Aorta (tissue), 5 donors: ENCODE data around the gene ADAM12. TPM values are rescaled to one million over a fixed set of nuclear protein-coding genes. Genes with fewer than 3 reads are reported as not detected.

Experiments used
- ATAC-seq: fragments of 200-7000 bp; cut with Tn5 transposase; one replicate; pipeline ENCODE4 v1.9.1; 2022; ENCODE audit warnings: moderate library complexity; ENCODE audit not compliant: low FRiP score
- DNase-seq, 2 donors: peaks; one replicate each; pipeline ENCODE4 v3.0.0-alpha.2; 2020
- H3K27ac ChIP-seq, 2 donors: one replicate each; pipeline ENCODE4 v1.5.1; 2013; ENCODE audit warnings: low read length in 2 of 2, mild to moderate bottlenecking in 2 of 2, moderate library complexity in 2 of 2, control low read depth in 1 of 2, inconsistent platforms in 1 of 2, low read depth in 1 of 2
- H3K27me3 ChIP-seq, 2 donors: one replicate each; pipeline ENCODE4 v1.6.1; 2013; ENCODE audit warnings: control low read depth in 1 of 2, low read length in 1 of 2, mild to moderate bottlenecking in 1 of 2, moderate library complexity in 1 of 2; ENCODE audit not compliant: insufficient read depth in 2 of 2, control insufficient read depth in 1 of 2
- H3K36me3 ChIP-seq, 2 donors: one replicate each; pipeline ENCODE4 v1.6.1; 2013; ENCODE audit warnings: control low read depth in 1 of 2, low read length in 1 of 2, mild to moderate bottlenecking in 1 of 2; ENCODE audit not compliant: insufficient read depth in 2 of 2, control insufficient read depth in 1 of 2
- H3K4me1 ChIP-seq, 2 donors: one replicate each; pipeline ENCODE4 v1.6.1; 2013; ENCODE audit warnings: low read length in 2 of 2, control low read depth in 1 of 2, mild to moderate bottlenecking in 1 of 2, moderate library complexity in 1 of 2; ENCODE audit not compliant: insufficient read depth in 2 of 2, control insufficient read depth in 1 of 2
- H3K4me3 ChIP-seq, 2 donors: one replicate each; pipeline ENCODE4 v1.5.1; 2013; ENCODE audit warnings: low read length in 2 of 2, control low read depth in 1 of 2, mild to moderate bottlenecking in 1 of 2
- H3K9me3 ChIP-seq: one replicate; pipeline ENCODE4 v1.6.1; 2013; ENCODE audit warnings: mild to moderate bottlenecking, low read length; ENCODE audit not compliant: control insufficient read depth
- WGBS, 2 donors: extraction: QIAGEN DNeasy Blood & Tissue Kit; methylation state at CpG; one replicate each; pipeline ENCODE4 v1.1.7; 2013; 5-methylcytosine and 5-hydroxymethylcytosine counted together
- intact Hi-C, 2 donors: fragments of 100-400 bp; cut with DNase I; formaldehyde crosslinking; loops; one replicate each; pipeline versions ENCODE4 v1.14.2 to v1.15.0; 2022
- polyA plus RNA-seq, 2 donors: library from polyadenylated mRNA; stranded (reverse); fragments of 200-250 nt; gene quantifications; one replicate each; pipeline ENCODE4 v1.2.3, GENCODE V29; 2013
- total RNA-seq, 2 donors: library from RNA; stranded (reverse); fragmentation: NEBNext Ultra II Directional; extraction: Animal tissue kit (Norgen Biotek cat#: 25700); gene quantifications; one replicate each; pipeline ENCODE4 v1.2.1, GENCODE V29; 2021
- donor health status: healthy with polysubstance abuse.
- donor health status: Bipolar disorder and iron deficiency.
- donor health status: DM: no; HTN: no; CAD: no.
- donor health status: DM: no; HTN: no; CAD: no.
- donor health status: DM: yes; HTN: yes; CAD: no.

ADAM12 gene
- total and polyA plus RNA-seq, 4 donors = 0.13 to 9.4 (median 5.5) TPM; not detected in 1

DNA sequence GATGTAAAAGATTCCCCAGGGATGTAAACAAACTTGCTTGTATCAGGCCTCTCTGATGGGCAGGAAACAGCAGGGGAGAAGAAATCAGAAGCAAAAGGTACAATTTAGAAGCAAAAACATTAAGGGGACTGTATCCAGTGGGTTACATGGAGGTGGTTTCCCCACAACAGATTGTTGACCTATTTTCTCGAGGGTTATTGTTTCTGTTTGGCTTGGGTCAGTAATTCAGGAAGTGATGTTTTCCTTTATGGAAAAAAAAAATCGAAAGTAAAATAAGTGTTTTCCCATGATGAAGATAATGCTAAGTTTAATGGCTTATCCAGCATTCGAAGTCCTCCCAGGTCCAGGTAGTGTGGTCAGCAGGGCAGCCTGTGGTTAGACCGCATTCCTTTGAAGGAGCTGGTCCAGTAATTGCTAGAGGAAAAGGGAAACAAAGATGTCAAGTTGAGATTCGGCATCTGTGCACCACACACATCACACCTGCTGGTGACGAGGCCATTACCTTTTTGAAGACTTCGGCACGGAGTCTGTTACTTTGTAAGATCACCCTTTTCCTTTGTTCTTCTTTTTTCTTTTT lies 37.3 kb upstream of the ADAM12 start:
- no peaks in the 10 kb centered on the region for H3K36me3 ChIP-seq
- no peak overlapping the region for H3K27ac ChIP-seq
- intact Hi-C loops = no loop called here
- no peak overlapping the region for H3K4me3 ChIP-seq
- peaks cover 2% of the 10 kb centered on the region for H3K9me3 ChIP-seq
- 76 to 77% methylated on average over 8 of the region's 8 CpGs for WGBS, 2 donors
- H3K27me3 ChIP-seq = no peaks in the 10 kb centered on the region
- no peak for DNase-seq
- H3K4me1 ChIP-seq = no peaks in the 10 kb centered on the region
- no peak for ATAC-seq

DNA sequence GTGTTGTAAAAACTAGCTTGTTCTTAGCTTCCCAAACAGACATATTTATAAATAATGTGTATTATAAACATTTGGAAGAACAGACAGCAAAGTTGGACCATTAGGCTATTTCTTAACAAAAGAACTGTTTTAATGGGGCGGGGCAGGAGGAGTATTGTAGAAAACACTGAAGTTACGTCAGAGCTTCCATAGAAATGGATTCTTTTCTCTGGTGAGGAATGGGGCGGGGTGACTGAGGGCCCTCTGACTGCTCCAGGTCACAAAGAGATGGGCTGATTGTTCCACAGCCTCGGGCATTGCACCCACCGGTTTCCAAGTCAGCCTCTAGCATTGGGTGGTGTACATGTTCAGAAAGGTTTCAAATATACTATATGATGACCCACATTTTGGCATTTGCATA lies 36.8 kb upstream of the ADAM12 start:
- DNase-seq (no peak), ATAC-seq (no peak)
- Histone ChIP-seq H3K27ac (no peak overlapping the region), H3K9me3 (peaks cover 2% of the 10 kb centered on the region), H3K4me1 (no peaks in the 10 kb centered on the region), H3K4me3 (no peak overlapping the region), H3K36me3 (no peaks in the 10 kb centered on the region), H3K27me3 (no peaks in the 10 kb centered on the region)
- WGBS, 2 donors = 86% methylated on average over 5 of the region's 5 CpGs
- intact Hi-C loops = no loop called here

DNA sequence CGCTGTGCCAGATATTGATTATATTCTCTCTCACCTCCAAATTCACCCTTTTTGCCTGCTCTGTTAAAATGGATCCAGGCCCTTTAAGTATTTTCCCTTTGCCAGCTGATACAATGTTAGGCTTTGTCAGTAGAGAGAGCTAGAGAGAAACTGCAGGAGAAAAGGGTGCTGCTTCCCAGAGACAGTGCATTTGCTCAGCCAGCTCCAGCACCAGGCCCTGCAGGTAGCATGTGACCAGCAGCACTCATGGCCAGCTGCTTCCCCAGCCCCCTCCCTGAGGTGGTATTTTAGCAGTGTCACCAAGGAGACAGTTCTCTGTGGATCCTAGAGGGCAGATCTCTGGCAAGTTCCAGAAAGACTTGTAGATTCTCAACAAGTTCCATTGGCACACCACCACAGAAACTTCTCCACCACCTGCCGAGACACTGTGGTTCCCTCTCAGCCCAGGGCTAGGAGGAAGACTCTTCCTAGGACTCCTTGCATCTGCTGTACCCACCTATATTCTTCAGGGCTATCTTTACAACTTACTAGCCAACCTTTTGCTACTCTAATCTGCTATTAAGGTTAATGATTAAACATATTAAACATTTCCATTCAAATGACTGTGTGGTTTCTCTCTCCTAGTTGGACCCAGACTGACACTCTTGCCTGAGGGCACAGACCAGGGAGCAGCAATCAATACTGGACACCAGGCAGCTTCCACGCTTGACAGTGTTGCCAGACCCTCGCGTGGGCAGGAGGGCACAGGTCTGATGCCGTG lies 35.6 kb upstream of the ADAM12 start:
- 82 to 92% methylated on average over 6 of the region's 6 CpGs for WGBS, 2 donors
- Histone ChIP-seq H3K36me3 (no peaks in the 10 kb centered on the region), H3K4me3 (no peak overlapping the region), H3K27me3 (no peaks in the 10 kb centered on the region), H3K27ac (no peak overlapping the region), H3K9me3 (peaks cover 4% of the 10 kb centered on the region), H3K4me1 (no peaks in the 10 kb centered on the region)
- no peak for DNase-seq
- intact Hi-C loops = no loop called here
- ATAC-seq = no peak

DNA sequence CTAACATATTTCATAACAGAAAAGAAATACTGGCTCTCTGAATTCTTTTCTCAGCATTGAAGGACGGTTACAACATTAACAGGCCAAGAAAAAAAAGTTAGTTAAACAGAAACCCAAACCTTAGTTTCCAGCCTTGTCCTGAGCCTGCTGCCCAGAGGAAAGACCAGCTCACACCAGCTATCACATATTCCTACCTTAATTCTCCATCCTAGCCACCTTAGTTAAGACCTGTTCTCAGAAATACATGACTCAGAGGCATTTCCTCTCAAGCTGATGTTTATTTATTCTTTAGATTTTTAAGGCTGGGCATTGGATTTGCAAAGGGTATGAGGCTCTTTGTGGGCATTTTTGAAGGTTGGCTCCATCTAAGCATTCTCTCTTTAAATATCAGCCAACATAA lies 34.3 kb upstream of the ADAM12 start:
- no peaks in the 10 kb centered on the region for H3K27me3 ChIP-seq
- no peaks in the 10 kb centered on the region for H3K4me1 ChIP-seq
- H3K27ac ChIP-seq = no peak overlapping the region
- ATAC-seq = no peak
- no peaks in the 10 kb centered on the region for H3K36me3 ChIP-seq
- no peak for DNase-seq
- intact Hi-C loops = no loop called here
- no peak overlapping the region for H3K4me3 ChIP-seq
- WGBS, 2 donors = 10 to 17% methylated on average over 1 of the region's 1 CpG
- peaks cover 5% of the 10 kb centered on the region for H3K9me3 ChIP-seq

DNA sequence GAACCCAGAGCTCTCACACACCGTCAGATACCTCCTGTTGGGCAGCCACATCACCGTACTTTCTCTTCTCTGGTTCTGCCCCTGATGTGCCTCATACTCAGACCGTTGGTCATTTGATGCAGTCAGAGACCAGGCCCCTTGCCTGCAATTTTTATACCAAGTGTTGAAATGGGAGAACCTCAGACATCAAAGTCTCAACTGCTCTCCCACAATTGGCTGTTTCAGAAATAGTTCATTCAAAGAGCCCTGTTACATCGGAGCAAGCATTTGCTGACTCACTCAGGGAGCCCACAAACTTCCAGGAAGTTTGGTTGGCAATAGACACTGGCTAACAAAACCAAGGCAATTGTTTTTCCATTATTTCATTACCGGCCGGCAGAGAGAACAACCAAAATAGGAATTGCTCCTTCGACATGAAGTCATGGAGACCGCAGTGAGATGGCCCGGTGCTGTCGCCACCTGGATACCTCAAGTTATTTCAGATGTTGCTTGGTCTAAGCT lies 33.5 kb upstream of the ADAM12 start:
- Histone ChIP-seq H3K27ac (no peak overlapping the region), H3K4me3 (no peak overlapping the region), H3K27me3 (no peaks in the 10 kb centered on the region), H3K4me1 (no peaks in the 10 kb centered on the region), H3K9me3 (peaks cover 5% of the 10 kb centered on the region), H3K36me3 (no peaks in the 10 kb centered on the region)
- intact Hi-C loops = no loop called here
- WGBS, 2 donors = 29 to 32% methylated on average over 10 of the region's 10 CpGs
- DNase-seq (no peak), ATAC-seq (peak; percentile 51)

DNA sequence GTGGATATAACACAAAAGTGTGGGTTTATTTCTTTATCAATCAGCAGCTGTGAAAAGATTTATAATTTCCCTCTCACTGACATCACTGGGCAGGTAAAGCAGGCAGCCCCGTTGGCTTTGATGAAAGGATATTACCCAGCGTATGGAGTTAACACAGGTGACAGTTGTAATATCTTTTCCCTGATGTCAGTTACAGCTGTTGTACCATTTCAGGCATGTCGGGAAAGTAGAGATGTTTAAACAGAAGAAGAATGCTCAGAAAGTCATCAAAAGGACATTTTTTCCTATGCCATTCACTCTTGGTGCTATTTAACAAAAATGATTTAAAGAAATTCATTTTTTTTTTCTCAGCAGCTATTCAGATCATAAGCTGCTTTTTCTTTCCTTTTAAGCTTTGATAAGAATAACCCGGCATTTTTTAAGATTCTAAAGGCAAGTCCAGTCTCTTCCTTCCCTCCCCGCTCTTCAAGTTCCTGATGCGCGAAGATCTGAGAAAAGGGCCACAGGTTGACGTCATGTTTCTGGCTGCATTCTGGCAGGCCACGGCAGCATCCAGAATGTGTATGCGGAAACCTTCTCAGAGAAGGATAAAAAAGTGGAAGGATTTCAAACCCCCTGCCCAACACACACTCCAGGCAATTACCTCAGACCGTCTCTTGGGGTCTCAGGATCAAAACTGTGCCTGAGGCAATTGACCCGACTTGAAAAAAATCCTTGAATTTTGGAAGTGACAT lies 32.5 kb upstream of the ADAM12 start:
- no peak for ATAC-seq

DNA sequence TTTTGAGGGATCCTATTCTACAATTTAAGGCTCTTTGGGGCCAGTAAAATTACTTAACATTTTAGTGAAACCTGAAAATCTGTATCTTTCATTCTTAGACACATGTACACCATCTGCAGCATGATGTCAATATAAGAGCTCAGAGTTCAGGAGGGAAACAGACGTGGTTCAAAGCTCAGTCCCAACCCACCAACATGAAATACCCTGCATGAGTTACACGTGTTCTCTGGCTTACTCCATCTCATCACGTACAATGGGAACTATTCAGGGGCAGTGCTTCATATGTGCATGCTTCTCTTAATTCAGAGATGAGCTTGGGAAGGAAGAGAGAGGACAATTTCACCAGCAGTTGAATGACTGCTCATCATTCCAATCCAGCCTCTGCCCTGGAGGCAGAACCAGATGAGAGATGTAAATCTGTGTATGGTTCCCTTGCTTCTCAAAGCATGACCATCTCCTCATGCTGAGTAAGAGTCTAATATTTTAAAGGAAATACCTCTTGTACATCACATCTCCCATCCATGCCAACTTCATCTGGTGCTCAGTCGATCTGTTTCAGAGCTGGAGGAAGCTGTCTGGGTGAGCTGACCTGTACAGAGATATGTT lies 29.0 kb upstream of the ADAM12 start:
- no peak overlapping the region for H3K27ac ChIP-seq
- WGBS, 2 donors = 75 to 77% methylated on average over 4 of the region's 4 CpGs
- H3K4me1 ChIP-seq = no peaks in the 10 kb centered on the region
- peaks cover 4% of the 10 kb centered on the region for H3K9me3 ChIP-seq
- DNase-seq = no peak
- no peak overlapping the region for H3K4me3 ChIP-seq
- no peak for ATAC-seq
- no peaks in the 10 kb centered on the region for H3K27me3 ChIP-seq
- intact Hi-C loops = no loop called here
- no peaks in the 10 kb centered on the region for H3K36me3 ChIP-seq

More for the DNA sequence above, 32.5 kb upstream of the ADAM12 start:
- H3K4me1 ChIP-seq = no peaks in the 10 kb centered on the region
- WGBS, 2 donors = 74 to 78% methylated on average over 12 of the region's 12 CpGs
- peaks cover 5% of the 10 kb centered on the region for H3K9me3 ChIP-seq
- H3K27me3 ChIP-seq = no peaks in the 10 kb centered on the region
- no peak overlapping the region for H3K27ac ChIP-seq
- intact Hi-C loops = no loop called here
- no peaks in the 10 kb centered on the region for H3K36me3 ChIP-seq
- DNase-seq = no peak
- no peak overlapping the region for H3K4me3 ChIP-seq

DNA sequence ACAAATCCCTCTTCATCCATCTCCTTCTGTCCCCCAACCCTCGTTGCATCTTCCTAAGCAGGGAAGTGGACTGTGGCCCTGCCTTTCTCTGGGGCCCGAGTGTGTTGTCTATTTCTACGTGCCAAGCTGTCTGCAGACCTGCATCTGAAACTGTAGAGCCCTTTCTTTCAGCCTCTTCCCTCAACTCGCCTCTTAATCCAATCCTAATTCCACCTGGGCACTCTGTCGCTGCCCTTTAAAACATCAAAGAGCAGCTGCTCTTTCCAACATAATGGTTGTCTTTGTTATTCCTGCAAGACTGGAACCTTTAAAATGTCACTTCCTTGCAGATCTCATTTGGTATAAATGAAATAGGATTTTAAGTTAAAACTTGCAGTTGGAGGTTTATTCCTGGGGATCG lies 21.5 kb upstream of the ADAM12 start:
- WGBS, 2 donors = 82 to 87% methylated on average over 6 of the region's 6 CpGs
- ATAC-seq (no peak), DNase-seq (no peak)
- H3K4me1 ChIP-seq = no peaks in the 10 kb centered on the region
- H3K27ac ChIP-seq = no peak overlapping the region
- H3K27me3 ChIP-seq = no peaks in the 10 kb centered on the region
- H3K4me3 ChIP-seq = no peak overlapping the region
- no peaks in the 10 kb centered on the region for H3K9me3 ChIP-seq
- intact Hi-C loops = no loop called here
- H3K36me3 ChIP-seq = no peaks in the 10 kb centered on the region
